ENCODE data around the gene MAGEA1.

GRCh38 chrX:153206425-153207046 lies 27.5 kb downstream of the MAGEA1 start:
- TF ChIP-seq CTCF (IDR thresholded peaks at IDR 0.05) (no peak), POLR2A (IDR thresholded peaks at IDR 0.05) (no peak)
